Right lobe of liver (tissue), 6 donors: ENCODE measurements around the gene PCDHGB3. TPM values are rescaled to one million over a fixed set of nuclear protein-coding genes. Genes with fewer than 3 reads are reported as not detected.
"Not testable (repeated sequence)": the region's sequence is repeated elsewhere in the genome, so short reads cannot be mapped to it uniquely, and the experiment has no call there.

ENCODE experiments used
- ATAC-seq, 4 donors: fragments of 200-7000 bp; cut with Tn5 transposase; one replicate each; pipeline ENCODE4 v1.9.1; 2020; ENCODE audit warnings: mild to moderate bottlenecking in 4 of 4, moderate library complexity in 4 of 4
- DNase-seq, 3 donors: peaks; one replicate each; pipeline ENCODE4 v3.0.0-alpha.2; 2020
- H3K27ac ChIP-seq, 3 donors: fragments of 200-600 bp; one replicate each; pipeline ENCODE4 v1.8.0; 2022
- H3K27me3 ChIP-seq, 2 donors: fragments of 200-600 bp; one replicate each; pipeline ENCODE4 v1.8.0; 2022
- H3K36me3 ChIP-seq, 4 donors: fragments of 200-600 bp; sonication (generic) in 1 of 4; one replicate each; pipeline versions ENCODE4 v1.5.1 to v1.8.0; 2017 to 2022; ENCODE audit warnings: control low read depth in 1 of 4
- H3K4me1 ChIP-seq, 4 donors: fragments of 200-600 bp; sonication (generic) in 1 of 4; one replicate each; pipeline versions ENCODE4 v1.5.1 to v1.8.0; 2017 to 2022; ENCODE audit warnings: control low read depth in 1 of 4
- H3K4me3 ChIP-seq, 3 donors: fragments of 200-600 bp; one replicate each; pipeline ENCODE4 v1.8.0; 2022
- H3K9me3 ChIP-seq, 4 donors: fragments of 200-600 bp; sonication (generic) in 1 of 4; one replicate each; pipeline versions ENCODE4 v1.5.1 to v1.8.0; 2017 to 2022; ENCODE audit warnings: control low read depth in 1 of 4
- POLR2A ChIP-seq: fragments of 450-650 bp; IDR thresholded peaks from one replicate; pipeline ENCODE4 v1.6.1; 2017; ENCODE audit warnings: antibody characterized with exemption, mild to moderate bottlenecking
- WGBS: methylation state at CpG from one replicate; pipeline ENCODE4 v1.1.6; 2018; ENCODE audit warnings: low coverage, low lambda C conversion rate; ENCODE audit not compliant: insufficient coverage; ENCODE audit errors: missing lambda C conversion rate; 5-methylcytosine and 5-hydroxymethylcytosine counted together
- intact Hi-C, 2 donors: fragments of 100-400 bp; cut with DNase I; formaldehyde crosslinking; loops; one replicate each; pipeline versions ENCODE4 v1.11.2 to v1.14.1; 2022
- total RNA-seq, 6 experiments: library from RNA; depleted of rRNA in 2 of 6; stranded (reverse); fragments of >200 nt in 2 of 6; fragmentation: NEBNext Ultra II Directional in 3 of 6; extraction: Animal tissue kit (Norgen Biotek cat#: 25700) in 3 of 6; gene quantifications; one replicate each; pipeline versions ENCODE4 v1.1.0 to v1.2.4, GENCODE V29; 2016 to 2023
- TF ChIP-seq, protein P1 (sequence below), 4 donors: fragments of 200-600 bp in 3 of 4; fragments of 450-650 bp in 1 of 4; IDR thresholded peaks; one replicate each; pipeline versions ENCODE4 v1.5.1 to v1.8.0; 2016 to 2022; ENCODE audit warnings: antibody characterized with exemption in 4 of 4, mild to moderate bottlenecking in 2 of 4
- donor health status: DM: no; HTN: yes; CAD: no.
- donor health status: DM: no; HTN: no; CAD: no.
- donor health status: DM: no; HTN: no; CAD: no.
- donor health status: DM: no; HTN: yes; CAD: no.
- donor health status: DM: no; HTN: yes; CAD: no.

PCDHGB3 gene
- total RNA-seq, 6 experiments from 2014 or later: 0.56 to 1.8 (median 1.2) TPM

- TF ChIP-seq, protein P1, sequence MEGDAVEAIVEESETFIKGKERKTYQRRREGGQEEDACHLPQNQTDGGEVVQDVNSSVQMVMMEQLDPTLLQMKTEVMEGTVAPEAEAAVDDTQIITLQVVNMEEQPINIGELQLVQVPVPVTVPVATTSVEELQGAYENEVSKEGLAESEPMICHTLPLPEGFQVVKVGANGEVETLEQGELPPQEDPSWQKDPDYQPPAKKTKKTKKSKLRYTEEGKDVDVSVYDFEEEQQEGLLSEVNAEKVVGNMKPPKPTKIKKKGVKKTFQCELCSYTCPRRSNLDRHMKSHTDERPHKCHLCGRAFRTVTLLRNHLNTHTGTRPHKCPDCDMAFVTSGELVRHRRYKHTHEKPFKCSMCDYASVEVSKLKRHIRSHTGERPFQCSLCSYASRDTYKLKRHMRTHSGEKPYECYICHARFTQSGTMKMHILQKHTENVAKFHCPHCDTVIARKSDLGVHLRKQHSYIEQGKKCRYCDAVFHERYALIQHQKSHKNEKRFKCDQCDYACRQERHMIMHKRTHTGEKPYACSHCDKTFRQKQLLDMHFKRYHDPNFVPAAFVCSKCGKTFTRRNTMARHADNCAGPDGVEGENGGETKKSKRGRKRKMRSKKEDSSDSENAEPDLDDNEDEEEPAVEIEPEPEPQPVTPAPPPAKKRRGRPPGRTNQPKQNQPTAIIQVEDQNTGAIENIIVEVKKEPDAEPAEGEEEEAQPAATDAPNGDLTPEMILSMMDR (IDR thresholded peaks at IDR 0.05): no peak
- 20% methylated on average over 14 of the region's 21 CpGs for WGBS
- Histone ChIP-seq H3K36me3 (no peaks in the 10 kb centered on the region), H3K4me1 (no peaks in the 10 kb centered on the region), H3K9me3 (peaks cover 0 to 6% (median 5%) of the 10 kb centered on the region in 4 donors), H3K4me3 (no peak within 1 kb of the TSS), H3K27me3 (no peaks in the 10 kb centered on the region), H3K27ac (no peak within 1 kb of the TSS)
- intact Hi-C loops: no loop called here
- peak in 1 of 3 donors; percentile 26 for DNase-seq
- no peak for ATAC-seq
Measured at GRCh38 chr5:141330299-141331080, 39.6 kb upstream of the PCDHGB3 start, which contains the start of gene PCDHGA1. TSS of gene PCDHGA1 (plus strand) at chr5:141330514.

GRCh38 chr5:141332571-141332970 is 37.5 kb upstream of the PCDHGB3 start:
- ATAC-seq, H3K4me3 ChIP-seq, H3K27me3 ChIP-seq, H3K36me3 ChIP-seq, H3K4me1 ChIP-seq, intact Hi-C loops, H3K27ac ChIP-seq, DNase-seq: not testable (repeated sequence)
- peaks cover 0 to 13% (median 3%) of the 10 kb centered on the region in 4 donors for H3K9me3 ChIP-seq
- 23% methylated on average over 10 of the region's 39 CpGs for WGBS

DNA sequence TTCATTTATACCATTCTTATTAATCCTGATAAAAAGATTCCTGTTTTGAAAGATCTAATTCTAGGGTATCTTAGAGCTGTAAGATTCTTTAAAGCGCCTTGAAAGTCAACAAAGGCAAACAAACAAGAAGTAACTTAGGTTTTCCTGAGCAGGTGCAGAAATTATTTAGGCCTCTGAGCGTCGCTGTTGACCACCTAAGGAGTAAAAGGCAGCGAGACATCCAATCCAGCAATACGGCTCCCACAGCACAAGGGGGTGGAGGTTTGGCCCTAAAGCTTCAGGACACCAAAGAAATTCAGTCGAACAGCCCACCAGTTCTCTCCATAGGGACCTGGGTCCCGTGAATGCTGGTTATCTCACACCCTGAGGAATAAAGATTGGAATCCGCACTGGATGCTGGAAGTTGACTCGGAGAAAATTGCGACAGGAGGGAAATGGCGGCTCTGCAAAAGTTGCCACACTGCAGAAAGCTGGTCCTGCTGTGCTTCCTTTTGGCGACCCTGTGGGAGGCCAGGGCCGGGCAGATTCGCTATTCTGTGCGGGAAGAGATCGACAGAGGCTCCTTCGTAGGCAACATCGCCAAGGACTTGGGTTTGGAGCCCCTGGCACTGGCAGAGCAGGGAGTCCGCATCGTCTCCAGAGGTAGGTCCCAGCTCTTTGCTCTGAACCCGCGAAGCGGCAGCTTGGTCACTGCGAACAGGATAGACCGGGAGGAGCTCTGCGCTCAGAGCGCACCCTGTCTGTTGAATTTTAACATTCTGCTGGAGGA is 31.3 kb upstream of the PCDHGB3 start, which contains the start of gene PCDHGA2:
Gene PCDHGA2, plus strand, starts transcription at position 223 of the 769 bp plus-strand sequence.
- ATAC-seq (peak in 2 of 4 donors; percentile 34 to 40), DNase-seq (no peak)
- intact Hi-C loops: no loop called here

GRCh38 chr5:141340781-141341354 is 29.2 kb upstream of the PCDHGB3 start:
- H3K9me3 ChIP-seq, H3K27ac ChIP-seq, H3K4me1 ChIP-seq, intact Hi-C loops, H3K4me3 ChIP-seq, ATAC-seq, DNase-seq, H3K36me3 ChIP-seq, H3K27me3 ChIP-seq: not testable (repeated sequence)
- 51% methylated on average over 5 of the region's 45 CpGs for WGBS

More for the DNA sequence above, 31.3 kb upstream of the PCDHGB3 start, which contains the start of gene PCDHGA2:
- Histone ChIP-seq H3K4me3 (peak within 1 kb of the TSS in 1 of 3 donors; percentile 7), H3K36me3 (no peaks in the 10 kb centered on the region), H3K27ac (no peak within 1 kb of the TSS), H3K4me1 (no peaks in the 10 kb centered on the region), H3K9me3 (peaks cover 0 to 7% (median 2%) of the 10 kb centered on the region in 4 donors), H3K27me3 (no peaks in the 10 kb centered on the region)
- no peak for TF ChIP-seq POLR2A
- TF ChIP-seq, protein P1 (IDR thresholded peaks at IDR 0.05): peak in 2 of 4 donors; percentile 23 to 24
- 19% methylated on average over 22 of the region's 27 CpGs for WGBS

DNA sequence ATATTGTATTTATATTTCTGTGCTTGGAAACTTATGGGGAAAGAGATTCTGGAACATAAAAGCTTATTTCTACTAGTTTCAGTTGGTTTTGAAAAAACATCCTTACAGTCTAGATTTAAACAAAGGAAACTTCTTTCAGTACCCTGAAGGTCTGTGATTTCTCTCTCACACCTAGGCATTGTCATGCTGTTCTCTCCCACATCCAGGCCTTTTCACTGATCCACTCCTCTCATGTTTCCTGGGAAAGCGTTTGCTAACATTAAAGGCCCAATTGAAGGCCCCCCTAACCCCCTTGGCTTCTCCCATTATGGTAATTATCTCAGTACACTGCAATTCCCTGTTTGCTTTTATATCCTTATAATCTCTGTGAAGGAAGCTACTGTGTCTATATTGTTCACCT is 27.3 kb upstream of the PCDHGB3 start:
- Histone ChIP-seq H3K27me3 (no peaks in the 10 kb centered on the region), H3K4me3 (no peak overlapping the region), H3K4me1 (no peaks in the 10 kb centered on the region), H3K9me3 (peaks cover 0 to 4% (median 0%) of the 10 kb centered on the region in 4 donors), H3K27ac (no peak overlapping the region), H3K36me3 (no peaks in the 10 kb centered on the region)
- no peak for TF ChIP-seq POLR2A
- TF ChIP-seq, protein P1 (IDR thresholded peaks at IDR 0.05): no peak
- intact Hi-C loops: no loop called here
- WGBS: 31% methylated on average over 1 of the region's 1 CpG
- ATAC-seq (no peak), DNase-seq (no peak)
